Stimulated activated memory B cell treated with anti-CD40 and anti-IgM and Interleukin-4, amounts not matched to agents 10 μg/mL and 1 μg/mL and 100 μg/mL, for 72 hours (primary cell): ENCODE measurements around the gene KLK13.

Experiments used
- ATAC-seq: fragments of 150-1000 bp; cut with Tn5 transposase; 2 replicates; pipeline ENCODE4 v1.10.0; 2021
- H3K27ac Mint-ChIP-seq: one replicate; pipeline ENCODE4 v1.8.0; 2022; ENCODE audit warnings: mild to moderate bottlenecking, mixed read lengths
- H3K27me3 Mint-ChIP-seq: one replicate; pipeline ENCODE4 v1.8.0; 2022; ENCODE audit warnings: mixed read lengths
- H3K36me3 Mint-ChIP-seq: one replicate; pipeline ENCODE4 v1.8.0; 2022; ENCODE audit warnings: mixed read lengths
- H3K4me1 Mint-ChIP-seq: one replicate; pipeline ENCODE4 v1.8.0; 2022; ENCODE audit warnings: mixed read lengths
- H3K4me3 Mint-ChIP-seq: one replicate; pipeline ENCODE4 v1.8.0; 2022; ENCODE audit warnings: mild to moderate bottlenecking, moderate library complexity, mixed read lengths
- H3K9me3 Mint-ChIP-seq: one replicate; pipeline ENCODE4 v1.8.0; 2022; ENCODE audit warnings: mixed read lengths

The KLK13 gene

DNA sequence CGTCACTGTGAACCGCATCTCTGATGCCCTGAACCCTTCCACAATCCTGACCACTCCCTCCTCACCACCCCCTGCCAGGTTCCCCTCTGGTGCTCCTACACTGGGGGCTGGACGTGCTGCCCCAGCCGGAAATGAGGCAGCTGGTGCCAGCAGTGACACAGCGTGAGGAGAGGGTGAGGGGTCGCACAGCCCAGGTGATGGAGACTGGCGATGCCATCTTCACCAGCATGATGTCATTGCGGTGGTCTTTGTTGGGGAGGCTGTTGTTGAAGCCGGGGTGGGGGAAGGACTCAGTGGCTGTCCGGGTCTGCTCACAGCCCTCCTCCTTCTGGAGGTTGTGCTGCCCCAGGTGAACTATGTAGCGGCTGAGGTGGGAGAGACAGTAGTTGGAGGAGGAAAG lies 40.9 kb downstream of the KLK13 start:
- peaks cover 6% of the 10 kb centered on the region for H3K4me1 Mint-ChIP-seq
- H3K9me3 Mint-ChIP-seq: peaks cover 5% of the 10 kb centered on the region
- no peak overlapping the region for H3K27ac Mint-ChIP-seq
- ATAC-seq: no peak
- no peak overlapping the region for H3K4me3 Mint-ChIP-seq
- peaks cover 58% of the 10 kb centered on the region for H3K27me3 Mint-ChIP-seq
- H3K36me3 Mint-ChIP-seq: no peaks in the 10 kb centered on the region

GRCh38 chr19:51022526-51022925 lies 42.4 kb downstream of the KLK13 start:
- Mint-ChIP-seq H3K36me3 (peaks cover 7% of the 10 kb centered on the region), H3K4me1 (peaks cover 17% of the 10 kb centered on the region), H3K4me3 (no peak overlapping the region), H3K27ac (no peak overlapping the region), H3K9me3 (peaks cover 10% of the 10 kb centered on the region), H3K27me3 (peaks cover 69% of the 10 kb centered on the region)
- ATAC-seq: no peak

GRCh38 chr19:51020988-51021651 lies 43.8 kb downstream of the KLK13 start:
- no peak overlapping the region for H3K4me3 Mint-ChIP-seq
- H3K36me3 Mint-ChIP-seq: peaks cover 14% of the 10 kb centered on the region
- no peak overlapping the region for H3K27ac Mint-ChIP-seq
- peaks cover 13% of the 10 kb centered on the region for H3K9me3 Mint-ChIP-seq
- peaks cover 71% of the 10 kb centered on the region for H3K27me3 Mint-ChIP-seq
- peaks cover 26% of the 10 kb centered on the region for H3K4me1 Mint-ChIP-seq
- ATAC-seq: no peak

DNA sequence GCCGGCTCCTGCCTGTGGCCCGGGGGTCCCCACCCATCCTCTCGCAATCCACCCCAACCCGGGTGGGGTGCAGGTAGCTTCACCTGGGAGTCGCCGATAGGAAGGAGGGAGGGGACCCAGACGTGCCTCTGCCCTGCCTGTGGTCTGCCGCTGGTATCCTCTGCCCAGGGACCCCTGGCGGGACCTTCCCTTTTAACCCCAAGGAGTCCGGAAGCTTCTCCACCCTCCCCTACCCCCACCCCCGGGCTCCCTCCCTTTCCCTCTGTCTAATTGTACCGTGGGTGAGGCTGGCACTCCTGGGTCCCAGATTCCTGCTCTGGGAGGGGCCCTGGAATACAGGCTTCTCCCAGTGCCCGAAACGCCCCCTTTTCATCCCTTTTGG lies 45.4 kb downstream of the KLK13 start, which contains the start of gene KLK10:
Gene KLK10, minus strand, starts transcription at position 166 of the 382 bp plus-strand sequence. CDS start 579 bp downstream, outside the sequence.
- H3K4me3 Mint-ChIP-seq: peak within 1 kb of the TSS; percentile 24
- no peak for ATAC-seq
- H3K9me3 Mint-ChIP-seq: peaks cover 16% of the 10 kb centered on the region
- peaks cover 18% of the 10 kb centered on the region for H3K36me3 Mint-ChIP-seq
- peaks cover 82% of the 10 kb centered on the region for H3K27me3 Mint-ChIP-seq
- peaks cover 26% of the 10 kb centered on the region for H3K4me1 Mint-ChIP-seq
- peak within 1 kb of the TSS; percentile 50 for H3K27ac Mint-ChIP-seq

GRCh38 chr19:51018745-51019543 lies 45.9 kb downstream of the KLK13 start:
- peak; percentile 50 for ATAC-seq
- peaks cover 16% of the 10 kb centered on the region for H3K9me3 Mint-ChIP-seq
- H3K27ac Mint-ChIP-seq: peak overlapping the region; percentile 50
- H3K36me3 Mint-ChIP-seq: peaks cover 18% of the 10 kb centered on the region
- H3K27me3 Mint-ChIP-seq: peaks cover 82% of the 10 kb centered on the region
- peak overlapping the region; percentile 24 for H3K4me3 Mint-ChIP-seq
- peaks cover 26% of the 10 kb centered on the region for H3K4me1 Mint-ChIP-seq

GRCh38 chr19:51016798-51017683 lies 47.9 kb downstream of the KLK13 start:
- Mint-ChIP-seq H3K36me3 (peaks cover 18% of the 10 kb centered on the region), H3K9me3 (peaks cover 11% of the 10 kb centered on the region), H3K4me3 (no peak overlapping the region), H3K4me1 (peaks cover 26% of the 10 kb centered on the region), H3K27ac (no peak overlapping the region), H3K27me3 (peaks cover 72% of the 10 kb centered on the region)
- no peak for ATAC-seq

DNA sequence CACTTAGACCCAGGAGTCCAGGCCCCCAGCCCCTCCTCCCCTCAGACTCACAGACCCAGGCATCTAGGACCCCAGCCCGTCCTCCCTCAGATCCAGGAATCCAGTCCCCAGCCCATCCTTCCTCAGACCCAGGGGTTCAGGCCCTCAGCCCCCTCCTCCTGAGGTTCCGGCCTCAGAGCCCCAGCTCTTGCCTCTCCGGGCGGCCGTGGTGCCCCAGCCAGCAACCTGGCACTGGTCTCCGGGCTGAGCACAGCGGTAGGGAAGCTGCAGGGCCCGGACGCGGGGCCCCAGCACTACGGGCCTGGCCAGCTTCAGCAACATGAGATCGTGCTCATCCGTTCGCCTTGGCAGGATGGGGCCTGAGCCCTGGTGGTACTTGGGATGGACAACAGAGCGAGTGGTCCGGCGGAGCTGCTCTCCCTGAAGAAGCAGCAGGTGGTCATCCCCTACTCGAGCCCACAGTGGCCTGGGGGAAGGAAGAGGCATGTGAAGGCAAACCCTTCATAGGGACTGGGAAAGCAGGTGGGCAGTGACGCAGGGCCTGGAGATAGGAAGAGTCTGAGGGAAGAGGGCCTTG lies 49.1 kb downstream of the KLK13 start:
- H3K9me3 Mint-ChIP-seq: peaks cover 11% of the 10 kb centered on the region
- no peak overlapping the region for H3K27ac Mint-ChIP-seq
- H3K4me1 Mint-ChIP-seq: peaks cover 26% of the 10 kb centered on the region
- peaks cover 76% of the 10 kb centered on the region for H3K27me3 Mint-ChIP-seq
- H3K36me3 Mint-ChIP-seq: peaks cover 18% of the 10 kb centered on the region
- ATAC-seq: no peak
- no peak overlapping the region for H3K4me3 Mint-ChIP-seq

DNA sequence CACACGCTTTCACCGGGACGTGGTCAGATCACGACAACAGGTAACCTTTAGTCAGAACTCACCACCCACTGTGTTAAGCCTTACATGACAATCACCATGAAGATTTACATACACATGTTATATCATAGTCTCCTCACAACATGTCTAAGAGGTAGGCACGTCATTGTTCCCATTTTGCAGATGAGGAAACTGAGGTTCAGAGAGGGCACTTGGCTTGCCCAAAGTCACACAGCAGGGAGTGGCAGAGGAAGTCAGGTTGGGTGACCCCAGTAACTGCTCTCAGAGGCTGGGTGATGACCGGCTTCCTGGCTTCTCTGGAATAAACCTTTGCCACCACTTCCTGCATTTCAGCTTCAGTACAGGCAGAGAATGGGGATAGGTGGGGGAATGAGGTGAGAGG lies 50.6 kb downstream of the KLK13 start:
- H3K27me3 Mint-ChIP-seq: peaks cover 79% of the 10 kb centered on the region
- H3K36me3 Mint-ChIP-seq: peaks cover 18% of the 10 kb centered on the region
- peaks cover 20% of the 10 kb centered on the region for H3K4me1 Mint-ChIP-seq
- no peak overlapping the region for H3K4me3 Mint-ChIP-seq
- H3K9me3 Mint-ChIP-seq: peaks cover 11% of the 10 kb centered on the region
- no peak for ATAC-seq
- H3K27ac Mint-ChIP-seq: no peak overlapping the region

DNA sequence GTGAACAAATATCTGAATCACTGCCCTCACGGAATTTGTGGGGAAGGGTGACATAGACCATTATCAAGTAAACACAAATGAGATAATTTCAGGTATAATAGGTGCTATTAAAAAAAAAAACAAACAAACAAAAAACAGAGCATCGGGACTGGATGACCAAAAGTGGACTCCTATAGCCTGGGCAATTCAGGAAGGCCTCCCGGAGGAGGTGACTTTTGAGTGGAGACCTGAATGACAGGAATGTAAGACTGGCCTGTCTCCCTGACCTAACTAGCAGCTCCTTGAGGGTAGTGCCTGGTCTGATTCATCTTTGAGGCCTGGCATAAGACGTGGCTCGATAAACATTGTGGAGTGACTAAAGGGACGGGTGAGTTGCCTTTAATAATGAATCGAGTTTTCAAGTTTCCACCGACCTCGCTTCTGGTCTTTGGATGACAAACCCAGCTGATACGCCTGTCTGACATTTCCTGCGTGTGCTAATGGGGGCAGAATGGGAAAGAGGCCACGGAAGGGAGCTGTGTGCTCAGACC lies 52.2 kb downstream of the KLK13 start:
- H3K36me3 Mint-ChIP-seq: peaks cover 12% of the 10 kb centered on the region
- no peak overlapping the region for H3K27ac Mint-ChIP-seq
- H3K4me3 Mint-ChIP-seq: no peak overlapping the region
- H3K4me1 Mint-ChIP-seq: peaks cover 9% of the 10 kb centered on the region
- no peak for ATAC-seq
- H3K27me3 Mint-ChIP-seq: peaks cover 71% of the 10 kb centered on the region
- peaks cover 7% of the 10 kb centered on the region for H3K9me3 Mint-ChIP-seq

DNA sequence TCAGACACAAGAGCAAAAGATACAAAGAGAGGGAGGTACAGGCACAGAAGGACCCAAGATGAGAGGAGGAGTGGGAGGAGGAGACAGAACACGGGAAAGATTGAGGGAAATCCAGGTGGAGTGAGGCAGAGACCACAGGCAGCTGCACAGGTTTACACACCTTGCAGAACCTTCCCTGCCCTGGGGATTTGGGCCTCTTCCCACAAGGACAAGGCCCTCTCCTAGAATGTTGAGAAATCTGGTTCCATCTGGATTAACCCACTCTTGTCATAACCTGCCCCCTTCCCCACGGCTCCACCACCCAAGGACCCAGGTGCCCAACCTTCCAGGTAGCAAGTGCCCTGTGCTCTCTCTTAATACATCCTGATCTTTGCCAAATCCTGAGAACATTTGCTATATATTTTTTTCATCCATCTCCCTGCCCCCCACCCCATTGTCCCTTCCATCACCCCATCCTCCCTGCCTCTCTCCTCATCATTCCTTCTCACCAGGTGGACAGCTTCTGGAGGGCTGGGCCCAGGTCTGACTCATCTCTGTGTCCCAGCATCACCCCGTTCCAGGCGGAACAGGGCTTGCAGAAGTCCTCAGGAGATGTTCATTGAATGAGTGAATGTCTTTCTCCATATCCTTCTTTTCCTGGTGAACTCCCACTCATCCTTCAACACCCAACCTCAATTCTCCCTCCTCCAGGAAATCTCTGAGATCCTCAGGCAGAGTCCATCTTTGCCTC lies 54.7 kb downstream of the KLK13 start:
- Mint-ChIP-seq H3K27me3 (peaks cover 46% of the 10 kb centered on the region), H3K4me3 (no peak overlapping the region), H3K27ac (no peak overlapping the region), H3K36me3 (no peaks in the 10 kb centered on the region), H3K9me3 (no peaks in the 10 kb centered on the region), H3K4me1 (no peaks in the 10 kb centered on the region)
- ATAC-seq: no peak

DNA sequence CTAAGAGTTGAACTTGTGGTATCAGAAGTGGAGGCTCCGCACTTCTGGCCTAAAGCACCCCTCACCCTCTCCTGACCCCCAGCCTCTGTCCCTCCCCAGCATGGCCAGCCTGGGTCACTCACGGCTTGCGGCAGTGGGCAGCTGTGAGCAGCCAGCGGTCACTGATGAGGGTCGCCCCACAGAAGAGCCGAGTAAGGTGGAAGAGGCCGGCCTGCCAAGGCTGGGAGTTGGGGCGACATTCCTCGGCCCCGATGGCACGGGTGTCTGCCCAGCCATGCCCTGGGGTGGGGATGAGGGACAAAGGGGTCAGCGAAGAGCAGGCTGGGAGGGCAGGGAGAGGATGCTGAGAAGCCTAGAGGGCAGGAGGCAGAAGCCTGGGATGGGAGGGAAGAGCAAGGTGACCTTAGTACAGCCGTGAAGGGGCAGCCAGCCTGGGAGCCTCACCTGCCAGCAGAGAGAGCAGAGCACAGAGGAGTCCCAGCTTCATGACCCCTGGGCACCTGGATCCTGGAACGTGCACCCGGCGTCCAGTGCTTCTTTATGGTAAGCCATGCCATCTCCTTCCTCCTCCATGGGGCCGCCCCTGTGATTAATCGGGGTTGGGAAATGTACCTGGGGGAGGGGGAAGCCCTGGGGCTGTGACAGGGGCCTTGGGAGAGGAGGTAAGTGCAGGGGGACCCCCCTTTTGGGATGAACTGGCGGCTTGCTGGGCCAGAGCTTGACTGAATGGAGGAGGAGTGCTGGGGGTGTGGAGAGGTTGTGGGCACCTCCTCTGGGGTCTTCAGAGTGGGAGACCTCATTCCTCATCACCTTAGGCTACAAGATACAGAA lies 55.6 kb downstream of the KLK13 start:
- no peak overlapping the region for H3K27ac Mint-ChIP-seq
- H3K27me3 Mint-ChIP-seq: peaks cover 37% of the 10 kb centered on the region
- no peaks in the 10 kb centered on the region for H3K4me1 Mint-ChIP-seq
- no peak overlapping the region for H3K4me3 Mint-ChIP-seq
- ATAC-seq: peak; percentile 14
- no peaks in the 10 kb centered on the region for H3K9me3 Mint-ChIP-seq
- H3K36me3 Mint-ChIP-seq: no peaks in the 10 kb centered on the region

GRCh38 chr19:51007488-51007887 lies 57.4 kb downstream of the KLK13 start:
- no peaks in the 10 kb centered on the region for H3K4me1 Mint-ChIP-seq
- no peak overlapping the region for H3K27ac Mint-ChIP-seq
- H3K4me3 Mint-ChIP-seq: no peak overlapping the region
- H3K36me3 Mint-ChIP-seq: no peaks in the 10 kb centered on the region
- no peak for ATAC-seq
- peaks cover 43% of the 10 kb centered on the region for H3K27me3 Mint-ChIP-seq
- peaks cover 3% of the 10 kb centered on the region for H3K9me3 Mint-ChIP-seq

GRCh38 chr19:51006406-51006805 lies 58.5 kb downstream of the KLK13 start:
- Mint-ChIP-seq H3K4me1 (no peaks in the 10 kb centered on the region), H3K9me3 (peaks cover 3% of the 10 kb centered on the region), H3K27me3 (peaks cover 54% of the 10 kb centered on the region), H3K36me3 (no peaks in the 10 kb centered on the region), H3K27ac (no peak overlapping the region), H3K4me3 (no peak overlapping the region)
- ATAC-seq: peak; percentile 5
